Jurkat, Clone E6-1 (cell line): ENCODE data around the gene SUV39H2.
"Not testable (repeated sequence)": the region's sequence is repeated elsewhere in the genome, so short reads cannot be mapped to it uniquely, and the experiment has no call there.

ENCODE experiments used
- DNase-seq: peaks from one replicate; pipeline ENCODE4 v3.0.0-alpha.2; 2011; ENCODE audit warnings: low read depth, low spot score
- H3K4me3 ChIP-seq: 2 replicates; pipeline ENCODE4 v1.5.1; 2011; ENCODE audit warnings: mild to moderate bottlenecking, low read length, control low read depth, moderate library complexity

SUV39H2 gene

GRCh38 chr10:14924013-14924412 lies 45.3 kb downstream of the SUV39H2 start:
- no peak for DNase-seq
- H3K4me3 ChIP-seq: no peak overlapping the region

- no peak overlapping the region for H3K4me3 ChIP-seq
- no peak for DNase-seq
Observed at GRCh38 chr10:14925268-14925667, 46.6 kb downstream of the SUV39H2 start.

DNA sequence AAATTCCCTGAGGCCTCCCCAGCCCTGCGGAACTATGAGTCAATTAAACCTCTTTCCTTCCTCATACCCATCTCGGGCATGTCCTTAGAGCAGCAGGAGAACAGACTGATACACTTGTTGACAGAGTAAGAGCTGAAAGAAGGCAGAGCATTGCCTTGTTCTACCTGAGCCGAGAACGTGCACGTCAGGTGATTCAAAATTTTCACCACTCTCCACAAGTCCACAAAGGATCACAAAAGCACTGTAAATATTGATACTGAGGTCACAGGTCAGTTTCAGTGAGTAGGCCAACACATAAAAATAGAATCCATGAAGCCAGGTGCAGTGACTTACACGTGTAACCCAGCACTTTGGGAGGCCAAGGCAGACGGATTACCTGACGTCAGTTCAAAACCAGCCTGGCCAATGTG lies 47.4 kb downstream of the SUV39H2 start:
- H3K4me3 ChIP-seq: no peak overlapping the region
- DNase-seq: no peak

- no peak overlapping the region for H3K4me3 ChIP-seq
- no peak for DNase-seq
Observed at GRCh38 chr10:14926722-14927416, 48.2 kb downstream of the SUV39H2 start.

GRCh38 chr10:14930610-14931009 lies 51.9 kb downstream of the SUV39H2 start:
- H3K4me3 ChIP-seq: no peak overlapping the region
- no peak for DNase-seq

DNA sequence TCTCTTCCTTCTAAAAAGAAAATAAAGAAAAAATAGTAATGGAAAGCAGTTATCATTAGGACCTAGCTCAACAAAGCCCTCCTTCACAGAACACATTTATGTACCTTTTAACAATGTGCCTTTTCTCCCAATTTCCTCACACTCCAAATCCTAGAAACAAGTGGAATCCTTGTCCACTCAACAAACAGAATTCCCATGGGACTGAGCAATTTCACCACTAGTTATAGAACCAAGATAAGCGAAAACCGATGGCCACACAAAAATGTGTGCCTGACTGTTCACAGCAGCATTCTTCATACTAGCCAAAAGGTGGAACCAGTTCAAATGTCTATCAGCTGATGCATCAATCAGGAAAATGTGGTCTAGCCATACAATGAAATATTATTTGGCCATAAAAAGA lies 57.9 kb downstream of the SUV39H2 start:
- no peak for DNase-seq
- no peak overlapping the region for H3K4me3 ChIP-seq

DNA sequence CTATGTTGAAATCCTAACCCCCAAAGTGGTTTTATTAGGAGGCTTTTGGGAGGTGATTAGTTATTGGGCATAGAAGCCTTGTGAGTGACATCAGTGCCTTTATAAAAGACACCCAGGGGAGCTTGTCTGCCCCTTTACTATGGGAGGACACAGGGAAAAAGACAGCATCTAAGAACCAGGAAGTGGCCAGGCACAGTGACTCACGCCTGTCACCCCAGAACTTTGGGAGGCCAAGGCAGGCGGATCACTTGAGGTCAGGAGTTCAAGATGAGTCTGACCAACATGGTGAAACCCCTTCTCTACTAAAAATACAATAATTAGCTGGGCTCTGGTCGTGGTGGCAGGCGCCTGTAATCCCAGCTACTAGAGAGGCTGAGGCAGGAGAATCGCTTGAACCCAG lies 60.3 kb downstream of the SUV39H2 start:
- H3K4me3 ChIP-seq, DNase-seq: not testable (repeated sequence)

DNA sequence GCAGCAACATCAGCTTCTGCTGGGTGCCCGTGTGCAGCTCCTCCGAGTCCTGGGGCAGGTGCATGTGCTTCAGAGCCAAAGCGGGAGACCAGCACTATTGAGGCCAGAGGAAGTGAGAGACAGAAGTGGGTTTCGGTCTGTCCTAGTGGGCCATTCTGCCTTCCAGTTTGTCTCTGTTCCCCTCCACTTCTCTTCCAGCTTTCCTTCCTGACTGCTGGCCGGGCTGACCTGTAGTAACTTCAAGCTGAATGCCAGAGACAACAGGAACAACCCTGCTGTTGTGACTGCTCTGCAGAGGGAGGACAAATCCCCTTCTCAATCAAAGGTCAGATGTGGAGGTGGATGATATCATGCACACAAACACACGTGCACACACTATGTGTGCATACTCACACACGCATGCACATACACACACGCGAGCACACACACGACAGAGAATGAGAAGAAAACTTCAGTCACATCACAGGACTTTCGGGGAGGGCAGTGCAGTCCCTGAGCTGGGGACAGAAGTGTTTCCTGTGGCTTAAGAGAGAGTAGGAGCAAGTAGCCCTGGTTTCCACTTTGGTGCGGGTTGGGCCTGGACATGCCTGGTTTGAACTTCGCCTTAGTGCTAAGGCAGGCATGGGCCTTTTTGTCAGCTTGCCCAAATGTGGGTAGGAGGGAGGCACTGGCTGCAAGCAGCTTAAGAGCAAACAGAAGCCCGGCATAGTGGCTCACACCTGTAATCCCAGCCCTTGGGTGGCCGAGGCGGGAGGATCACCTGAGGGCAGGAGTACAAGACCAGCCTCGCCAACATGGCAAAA lies 63.7 kb downstream of the SUV39H2 start:
- not testable (repeated sequence) for DNase-seq, H3K4me3 ChIP-seq

GRCh38 chr10:14942950-14943338 lies 64.3 kb downstream of the SUV39H2 start:
- not testable (repeated sequence) for H3K4me3 ChIP-seq, DNase-seq

DNA sequence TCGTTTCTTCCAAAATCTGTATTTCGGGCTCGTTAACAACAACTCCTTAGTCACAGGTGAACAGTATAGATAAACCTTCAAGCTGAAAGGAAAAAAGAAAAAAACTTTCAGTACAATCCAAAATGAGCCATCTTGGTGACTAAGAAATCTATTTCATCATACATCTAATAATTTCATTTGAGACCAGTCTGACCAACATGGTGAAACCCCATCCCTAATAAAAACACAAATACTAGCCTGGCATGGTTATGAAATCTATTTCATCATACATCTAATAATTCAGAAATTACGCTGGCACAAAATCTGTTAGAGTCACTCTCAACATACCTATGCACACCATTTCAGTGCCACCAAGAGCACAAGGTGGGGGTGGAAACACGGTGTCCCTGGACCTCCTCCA lies 66.4 kb downstream of the SUV39H2 start:
- DNase-seq: no peak
- H3K4me3 ChIP-seq: no peak overlapping the region

DNA sequence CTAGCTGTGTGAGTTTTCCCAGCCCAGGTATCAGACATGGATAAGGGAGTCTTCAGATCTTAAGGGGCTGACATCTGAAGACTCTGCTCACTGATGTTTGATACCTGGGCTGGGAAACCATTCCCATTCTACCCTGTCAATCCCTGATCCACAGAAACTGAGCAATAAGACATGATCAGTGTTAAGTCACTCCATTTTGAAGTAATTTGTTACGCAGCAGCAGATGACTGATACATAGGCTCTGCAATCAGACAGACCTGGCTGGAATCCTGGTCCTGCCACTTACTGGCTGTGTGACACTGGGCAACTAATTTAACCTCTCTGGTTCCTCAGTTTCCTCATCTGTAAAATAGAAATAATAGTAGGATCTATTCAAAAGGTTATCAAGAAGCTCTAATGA lies 68.6 kb downstream of the SUV39H2 start:
- H3K4me3 ChIP-seq: no peak overlapping the region
- no peak for DNase-seq

- no peak for DNase-seq
- no peak overlapping the region for H3K4me3 ChIP-seq
Observed at GRCh38 chr10:14949291-14949690, 70.6 kb downstream of the SUV39H2 start.

GRCh38 chr10:14952851-14953423 lies 74.3 kb downstream of the SUV39H2 start:
- no peak for DNase-seq
- H3K4me3 ChIP-seq: peak overlapping the region; percentile 85

GRCh38 chr10:14953424-14954000 lies 74.8 kb downstream of the SUV39H2 start:
- peak overlapping the region; percentile 85 for H3K4me3 ChIP-seq
- no peak for DNase-seq
